HUES48 (cell line): Measurements from ENCODE around the gene OR10A3.

Experiments used
- H3K27ac ChIP-seq: one replicate; pipeline ENCODE4 v1.7.0; 2013; ENCODE audit warnings: low read depth, low read length, inconsistent platforms
- H3K27me3 ChIP-seq: 2 replicates; pipeline ENCODE4 v1.6.1; 2013; ENCODE audit warnings: mild to moderate bottlenecking, low read length; ENCODE audit not compliant: control insufficient read depth, insufficient read depth
- H3K36me3 ChIP-seq: 2 replicates; pipeline ENCODE4 v1.6.1; 2013; ENCODE audit warnings: low read length; ENCODE audit not compliant: control insufficient read depth, insufficient read depth
- H3K4me1 ChIP-seq: 2 replicates; pipeline ENCODE4 v1.6.1; 2013; ENCODE audit warnings: mild to moderate bottlenecking, low read length; ENCODE audit not compliant: control insufficient read depth, insufficient read depth
- H3K4me3 ChIP-seq: 2 replicates; pipeline ENCODE4 v1.5.1; 2013; ENCODE audit warnings: mild to moderate bottlenecking, low read depth, low read length
- H3K9ac ChIP-seq: 2 replicates; pipeline ENCODE4 v1.6.1; 2013; ENCODE audit warnings: mild to moderate bottlenecking, low read depth, low read length, moderate library complexity
- H3K9me3 ChIP-seq: 2 replicates; pipeline ENCODE4 v1.6.1; 2013; ENCODE audit warnings: low read length; ENCODE audit not compliant: control insufficient read depth, insufficient read depth

Gene OR10A3

DNA sequence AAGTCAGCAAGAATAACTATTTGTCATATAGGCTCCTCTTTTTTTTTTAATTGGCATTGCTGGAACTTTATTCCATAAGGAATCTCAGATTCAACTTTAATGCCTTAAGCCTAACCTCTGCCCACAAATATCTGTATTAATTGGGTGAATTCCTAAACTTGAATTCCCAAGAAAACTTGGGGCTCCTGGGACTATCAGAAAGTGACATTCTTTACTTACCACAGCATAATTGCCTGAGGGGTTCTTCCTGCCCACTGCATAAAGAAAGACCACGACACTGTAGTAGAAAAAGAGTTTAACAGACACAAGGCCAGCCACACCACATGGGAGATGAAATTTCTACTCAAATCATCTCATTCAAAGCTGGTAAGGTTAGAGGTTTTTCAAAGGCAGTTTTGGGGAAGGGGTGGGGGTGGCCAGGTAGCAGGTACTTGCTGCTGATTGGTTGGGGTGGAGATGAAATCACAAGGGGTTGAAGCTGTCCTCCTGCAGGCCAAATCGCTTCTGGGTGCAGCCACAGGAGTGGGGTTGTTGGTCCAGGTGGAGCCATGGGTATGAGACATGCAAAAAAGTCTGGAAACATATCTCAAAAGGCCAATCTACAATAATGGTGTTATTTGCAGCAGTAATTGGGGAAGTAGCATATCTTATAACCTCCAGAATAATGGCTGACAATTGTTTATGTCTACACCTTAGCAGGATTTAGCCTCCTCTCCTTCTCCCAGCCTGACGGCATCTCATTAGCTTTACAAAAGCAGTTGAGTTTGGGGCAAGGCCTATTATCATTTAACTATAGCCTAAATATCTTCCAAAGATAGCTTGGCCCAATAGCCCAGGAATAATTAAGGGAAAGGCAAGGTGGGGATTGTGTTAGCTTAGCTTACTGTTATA is 28.5 kb upstream of the OR10A3 start:
- Histone ChIP-seq H3K4me1 (peaks cover 28% of the 10 kb centered on the region), H3K27ac (no peak overlapping the region), H3K9me3 (no peaks in the 10 kb centered on the region), H3K27me3 (no peaks in the 10 kb centered on the region), H3K4me3 (peak overlapping the region; percentile 29), H3K9ac (peak overlapping the region; percentile 23; the same call in 1 of the 2 replicates), H3K36me3 (no peaks in the 10 kb centered on the region)

DNA sequence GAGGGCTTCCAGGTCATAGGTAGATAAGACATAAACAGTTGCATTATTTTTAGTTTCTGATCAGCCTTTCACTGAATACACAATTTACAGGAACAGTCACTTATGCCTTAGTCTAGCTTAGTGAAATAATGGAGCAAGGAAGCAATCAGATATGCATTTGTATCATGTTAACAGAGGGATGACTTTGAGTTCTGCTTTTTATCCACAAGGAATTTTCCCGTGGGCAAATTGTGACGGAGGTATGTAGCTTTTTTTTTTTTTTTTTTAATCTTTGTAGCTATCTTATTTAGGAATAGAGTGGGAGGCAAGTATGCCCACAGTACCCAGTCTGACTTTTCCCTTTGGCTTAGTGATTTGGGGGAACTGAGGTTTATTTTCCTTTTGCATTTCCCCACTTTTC is 27.2 kb upstream of the OR10A3 start:
- H3K4me1 ChIP-seq = peaks cover 28% of the 10 kb centered on the region
- H3K27me3 ChIP-seq = no peaks in the 10 kb centered on the region
- no peak overlapping the region for H3K27ac ChIP-seq
- H3K4me3 ChIP-seq = no peak overlapping the region; the same call in 1 of the 2 replicates
- H3K36me3 ChIP-seq = no peaks in the 10 kb centered on the region
- H3K9me3 ChIP-seq = no peaks in the 10 kb centered on the region
- no peak overlapping the region for H3K9ac ChIP-seq

DNA sequence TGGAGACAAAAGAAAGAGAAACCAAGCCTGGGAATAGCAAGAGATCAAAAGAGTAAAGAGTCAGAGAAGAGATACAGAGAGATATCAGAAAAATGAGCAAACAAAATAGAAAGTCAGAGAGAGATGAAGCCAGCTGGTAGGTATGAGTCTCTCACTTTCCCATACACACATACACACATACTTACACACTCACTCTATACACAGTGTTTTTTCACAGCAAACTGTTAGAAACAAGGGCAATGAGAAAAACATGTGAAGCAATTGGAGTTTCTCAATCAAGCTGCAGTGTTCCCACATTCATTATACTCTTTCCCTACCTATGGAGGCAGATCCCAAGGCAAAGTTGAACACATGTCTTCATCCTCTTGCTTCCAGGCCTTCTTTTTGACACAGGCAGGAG is 26.3 kb upstream of the OR10A3 start:
- H3K4me3 ChIP-seq = no peak overlapping the region
- peaks cover 28% of the 10 kb centered on the region for H3K4me1 ChIP-seq
- no peaks in the 10 kb centered on the region for H3K36me3 ChIP-seq
- H3K27ac ChIP-seq = no peak overlapping the region
- H3K9me3 ChIP-seq = no peaks in the 10 kb centered on the region
- no peak overlapping the region for H3K9ac ChIP-seq
- H3K27me3 ChIP-seq = no peaks in the 10 kb centered on the region

DNA sequence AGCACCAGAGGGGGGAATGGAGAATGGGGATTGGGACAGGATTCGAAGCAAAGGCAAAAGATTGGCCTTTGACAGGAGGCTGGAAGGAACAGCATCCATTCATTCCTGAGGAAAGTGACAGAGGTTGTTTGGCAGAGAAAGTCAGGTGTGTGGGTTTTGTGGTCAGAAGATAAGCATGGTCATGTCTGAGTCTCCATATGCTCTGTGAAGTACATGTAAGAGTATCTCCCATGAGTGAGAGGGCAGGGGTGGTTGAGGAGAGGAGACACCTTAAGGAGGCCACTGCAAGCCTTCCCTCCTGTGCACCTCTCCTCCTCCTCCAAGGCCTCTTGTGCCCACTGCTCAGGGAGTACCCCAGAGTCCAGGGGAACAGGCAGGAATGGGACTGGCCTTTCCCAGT is 25.6 kb upstream of the OR10A3 start:
- no peaks in the 10 kb centered on the region for H3K27me3 ChIP-seq
- no peaks in the 10 kb centered on the region for H3K9me3 ChIP-seq
- no peak overlapping the region for H3K4me3 ChIP-seq
- no peaks in the 10 kb centered on the region for H3K36me3 ChIP-seq
- peaks cover 28% of the 10 kb centered on the region for H3K4me1 ChIP-seq
- H3K27ac ChIP-seq = no peak overlapping the region
- H3K9ac ChIP-seq = no peak overlapping the region

DNA sequence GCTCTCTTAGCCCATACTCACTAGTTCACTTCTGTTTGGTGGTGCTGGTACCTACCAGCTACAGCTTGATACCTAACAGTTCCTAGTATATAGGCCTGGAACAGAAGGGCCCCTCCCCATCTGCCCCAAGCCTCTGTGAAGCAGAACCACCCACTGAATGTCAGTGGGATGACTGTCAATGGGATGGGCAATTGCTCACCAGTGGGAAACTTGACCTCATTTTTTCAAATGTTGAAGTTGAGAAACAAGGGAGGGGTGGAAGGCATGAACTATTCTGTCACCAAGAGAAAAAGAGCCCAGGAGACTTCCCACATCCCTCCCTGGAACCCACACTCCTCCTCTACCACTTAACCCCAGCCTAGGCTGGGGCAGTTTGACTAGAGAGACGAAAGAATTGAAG is 23.9 kb upstream of the OR10A3 start, which contains the start of gene NLRP10:
Gene NLRP10, minus strand, starts transcription at position 62 of the 400 bp plus-strand sequence. CDS start 1,952 bp downstream, outside the sequence.
- Histone ChIP-seq H3K4me1 (peaks cover 25% of the 10 kb centered on the region), H3K9me3 (0 out of 2 replicates have a peak, but pooled peaks cover 2% of the 10 kb centered on the region), H3K27me3 (no peaks in the 10 kb centered on the region), H3K36me3 (no peaks in the 10 kb centered on the region), H3K9ac (no peak within 1 kb of the TSS), H3K4me3 (no peak within 1 kb of the TSS), H3K27ac (no peak within 1 kb of the TSS)

DNA sequence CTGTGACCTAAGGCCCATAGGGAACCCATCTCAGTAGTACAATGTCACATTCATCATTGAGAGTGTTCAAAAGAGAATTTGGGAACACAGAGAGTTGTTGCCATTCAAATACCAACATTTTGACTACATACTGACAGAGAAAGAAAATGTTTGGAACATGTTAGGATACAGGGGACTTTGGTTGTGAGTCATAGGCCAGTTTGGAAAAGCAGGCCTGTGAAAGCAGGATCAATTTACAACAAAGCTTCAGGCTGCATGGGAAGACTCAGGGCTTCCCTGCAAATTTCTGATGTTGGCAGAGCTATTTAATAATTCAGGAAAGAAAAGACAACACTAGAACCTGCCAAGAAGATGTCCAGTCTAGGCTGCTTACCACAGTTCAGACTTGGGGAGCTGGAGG is 23.4 kb upstream of the OR10A3 start:
- no peak overlapping the region for H3K27ac ChIP-seq
- no peak overlapping the region for H3K9ac ChIP-seq
- 0 out of 2 replicates have a peak, but pooled peaks cover 2% of the 10 kb centered on the region for H3K9me3 ChIP-seq
- peaks cover 20% of the 10 kb centered on the region for H3K4me1 ChIP-seq
- H3K4me3 ChIP-seq = no peak overlapping the region
- H3K27me3 ChIP-seq = no peaks in the 10 kb centered on the region
- no peaks in the 10 kb centered on the region for H3K36me3 ChIP-seq

DNA sequence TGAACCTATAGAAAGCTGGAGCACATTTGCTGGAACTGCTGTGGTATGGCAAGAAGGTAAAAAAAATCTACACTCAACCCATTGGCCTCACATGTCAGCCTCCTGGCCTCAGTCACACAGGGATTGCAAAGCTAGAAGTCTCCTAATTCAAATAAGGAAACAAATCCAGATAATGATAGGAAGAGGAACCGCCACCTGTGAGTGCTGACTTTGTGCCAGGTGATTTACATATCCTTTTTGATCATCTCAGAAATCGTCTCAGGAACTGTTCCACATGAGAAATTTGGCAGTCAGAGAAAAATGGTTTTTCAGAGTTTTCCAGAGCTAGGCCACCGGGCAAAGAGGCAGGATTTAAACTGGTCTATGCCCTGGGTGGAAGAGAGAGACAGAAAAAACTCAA is 22.8 kb upstream of the OR10A3 start:
- no peak overlapping the region for H3K9ac ChIP-seq
- H3K4me1 ChIP-seq = peaks cover 14% of the 10 kb centered on the region
- 0 out of 2 replicates have a peak, but pooled peaks cover 2% of the 10 kb centered on the region for H3K9me3 ChIP-seq
- H3K36me3 ChIP-seq = no peaks in the 10 kb centered on the region
- H3K4me3 ChIP-seq = no peak overlapping the region
- H3K27me3 ChIP-seq = no peaks in the 10 kb centered on the region
- no peak overlapping the region for H3K27ac ChIP-seq

DNA sequence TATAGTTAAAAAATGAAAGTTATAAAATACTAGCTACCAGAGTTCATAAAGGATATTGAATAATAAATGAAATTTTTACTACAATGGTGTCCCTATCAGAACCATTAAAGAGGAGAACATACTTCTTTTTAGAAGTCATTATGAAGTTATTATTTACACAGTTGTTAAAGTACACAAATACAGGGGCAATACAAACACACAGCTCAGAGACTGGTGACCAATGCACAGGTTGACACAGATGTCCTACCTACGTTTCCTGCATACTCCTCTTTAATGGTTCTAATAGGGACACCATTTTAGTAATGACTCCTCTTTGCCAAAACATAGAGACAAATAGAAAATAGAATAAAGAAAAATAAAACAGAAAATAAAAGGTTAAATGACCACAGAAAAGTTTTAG is 13.7 kb upstream of the OR10A3 start:
- Histone ChIP-seq H3K27me3 (no peaks in the 10 kb centered on the region), H3K27ac (no peak overlapping the region)

DNA sequence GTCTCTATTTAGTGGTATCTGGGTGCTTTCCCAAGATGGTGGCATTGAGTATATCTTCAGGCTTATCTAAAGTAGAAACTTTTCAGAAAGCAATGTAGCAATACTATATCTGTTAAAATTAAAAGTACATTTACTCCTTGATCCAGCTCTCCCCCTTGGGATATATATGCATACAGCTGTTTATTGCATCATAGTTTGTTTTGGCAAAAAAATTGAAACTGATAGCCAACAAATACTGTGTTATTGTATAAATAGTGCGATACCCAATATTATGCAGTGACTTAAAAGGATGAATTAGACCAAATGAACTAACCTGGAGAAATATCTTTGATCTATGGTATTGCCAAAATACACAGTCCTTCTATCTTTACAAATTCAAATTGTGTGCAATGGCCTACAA is 8.4 kb upstream of the OR10A3 start:
- Histone ChIP-seq H3K9me3 (no peaks in the 10 kb centered on the region), H3K27ac (no peak overlapping the region), H3K36me3 (no peaks in the 10 kb centered on the region), H3K4me3 (no peak overlapping the region), H3K4me1 (no peaks in the 10 kb centered on the region), H3K27me3 (no peaks in the 10 kb centered on the region), H3K9ac (no peak overlapping the region)

More for the DNA sequence above, 13.7 kb upstream of the OR10A3 start:
- Histone ChIP-seq H3K4me3 (no peak overlapping the region), H3K36me3 (no peaks in the 10 kb centered on the region), H3K4me1 (no peaks in the 10 kb centered on the region), H3K9ac (no peak overlapping the region), H3K9me3 (no peaks in the 10 kb centered on the region)

DNA sequence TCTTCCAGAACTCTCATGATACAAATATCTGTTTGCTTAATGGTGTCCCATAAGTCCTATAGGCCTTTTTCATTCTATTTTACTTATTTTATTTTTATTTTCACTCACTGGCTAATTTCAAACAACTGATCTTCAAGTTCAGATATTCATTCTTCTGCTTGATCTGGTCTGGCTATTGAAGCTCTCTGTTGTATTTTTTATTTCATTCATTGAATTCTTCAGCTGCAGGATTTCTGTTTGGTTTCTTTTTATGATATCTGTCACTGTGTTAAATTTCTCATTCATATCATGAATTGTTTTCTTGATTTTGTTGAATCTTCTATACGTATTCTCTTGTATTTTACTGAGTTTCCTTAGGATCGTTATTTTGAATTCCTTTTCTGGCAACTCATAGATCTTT is 2.6 kb upstream of the OR10A3 start:
- Histone ChIP-seq H3K27me3 (no peaks in the 10 kb centered on the region), H3K27ac (no peak overlapping the region), H3K4me1 (no peaks in the 10 kb centered on the region), H3K9ac (no peak overlapping the region), H3K9me3 (no peaks in the 10 kb centered on the region; the same call in none of the 2 replicates), H3K36me3 (no peaks in the 10 kb centered on the region), H3K4me3 (no peak overlapping the region)

DNA sequence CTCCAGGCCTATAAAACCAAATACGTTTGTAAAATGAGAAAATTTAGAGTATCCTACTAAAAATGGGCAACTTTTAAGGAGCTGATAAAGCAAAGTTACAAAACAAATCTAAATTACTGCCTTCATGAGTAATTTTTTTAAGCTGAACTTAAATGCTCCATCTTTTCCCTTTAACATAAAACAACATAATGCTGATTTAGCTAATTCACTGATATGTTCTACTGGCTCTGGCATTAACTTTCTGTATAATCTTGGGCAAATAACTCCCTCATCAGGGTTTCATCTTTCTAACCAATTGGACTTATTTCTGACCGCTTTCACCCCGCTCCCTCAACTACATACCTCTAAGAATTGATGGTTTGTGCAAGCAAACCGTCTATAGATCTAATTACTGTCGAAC is 362 bp downstream of the OR10A3 start:
- H3K36me3 ChIP-seq = no peaks in the 10 kb centered on the region
- no peaks in the 10 kb centered on the region for H3K4me1 ChIP-seq
- H3K4me3 ChIP-seq = no peak overlapping the region
- no peak overlapping the region for H3K27ac ChIP-seq
- H3K9ac ChIP-seq = no peak overlapping the region
- H3K9me3 ChIP-seq = no peaks in the 10 kb centered on the region; the same call in none of the 2 replicates
- H3K27me3 ChIP-seq = no peaks in the 10 kb centered on the region
